Stimulated activated CD4-positive, alpha-beta T cell treated with anti-CD3 and anti-CD28 coated beads, TNF-alpha, amount 100 ng/mL, for 24 hours (primary cell): ENCODE data around the gene SEMA5A.

Experiments
- DNase-seq, 3 experiments: peaks; one replicate each; pipeline ENCODE4 v3.0.0-alpha.2; 2020; ENCODE audit warnings: low read depth in 3 of 3

The SEMA5A gene, protein sequence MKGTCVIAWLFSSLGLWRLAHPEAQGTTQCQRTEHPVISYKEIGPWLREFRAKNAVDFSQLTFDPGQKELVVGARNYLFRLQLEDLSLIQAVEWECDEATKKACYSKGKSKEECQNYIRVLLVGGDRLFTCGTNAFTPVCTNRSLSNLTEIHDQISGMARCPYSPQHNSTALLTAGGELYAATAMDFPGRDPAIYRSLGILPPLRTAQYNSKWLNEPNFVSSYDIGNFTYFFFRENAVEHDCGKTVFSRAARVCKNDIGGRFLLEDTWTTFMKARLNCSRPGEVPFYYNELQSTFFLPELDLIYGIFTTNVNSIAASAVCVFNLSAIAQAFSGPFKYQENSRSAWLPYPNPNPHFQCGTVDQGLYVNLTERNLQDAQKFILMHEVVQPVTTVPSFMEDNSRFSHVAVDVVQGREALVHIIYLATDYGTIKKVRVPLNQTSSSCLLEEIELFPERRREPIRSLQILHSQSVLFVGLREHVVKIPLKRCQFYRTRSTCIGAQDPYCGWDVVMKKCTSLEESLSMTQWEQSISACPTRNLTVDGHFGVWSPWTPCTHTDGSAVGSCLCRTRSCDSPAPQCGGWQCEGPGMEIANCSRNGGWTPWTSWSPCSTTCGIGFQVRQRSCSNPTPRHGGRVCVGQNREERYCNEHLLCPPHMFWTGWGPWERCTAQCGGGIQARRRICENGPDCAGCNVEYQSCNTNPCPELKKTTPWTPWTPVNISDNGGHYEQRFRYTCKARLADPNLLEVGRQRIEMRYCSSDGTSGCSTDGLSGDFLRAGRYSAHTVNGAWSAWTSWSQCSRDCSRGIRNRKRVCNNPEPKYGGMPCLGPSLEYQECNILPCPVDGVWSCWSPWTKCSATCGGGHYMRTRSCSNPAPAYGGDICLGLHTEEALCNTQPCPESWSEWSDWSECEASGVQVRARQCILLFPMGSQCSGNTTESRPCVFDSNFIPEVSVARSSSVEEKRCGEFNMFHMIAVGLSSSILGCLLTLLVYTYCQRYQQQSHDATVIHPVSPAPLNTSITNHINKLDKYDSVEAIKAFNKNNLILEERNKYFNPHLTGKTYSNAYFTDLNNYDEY

DNA sequence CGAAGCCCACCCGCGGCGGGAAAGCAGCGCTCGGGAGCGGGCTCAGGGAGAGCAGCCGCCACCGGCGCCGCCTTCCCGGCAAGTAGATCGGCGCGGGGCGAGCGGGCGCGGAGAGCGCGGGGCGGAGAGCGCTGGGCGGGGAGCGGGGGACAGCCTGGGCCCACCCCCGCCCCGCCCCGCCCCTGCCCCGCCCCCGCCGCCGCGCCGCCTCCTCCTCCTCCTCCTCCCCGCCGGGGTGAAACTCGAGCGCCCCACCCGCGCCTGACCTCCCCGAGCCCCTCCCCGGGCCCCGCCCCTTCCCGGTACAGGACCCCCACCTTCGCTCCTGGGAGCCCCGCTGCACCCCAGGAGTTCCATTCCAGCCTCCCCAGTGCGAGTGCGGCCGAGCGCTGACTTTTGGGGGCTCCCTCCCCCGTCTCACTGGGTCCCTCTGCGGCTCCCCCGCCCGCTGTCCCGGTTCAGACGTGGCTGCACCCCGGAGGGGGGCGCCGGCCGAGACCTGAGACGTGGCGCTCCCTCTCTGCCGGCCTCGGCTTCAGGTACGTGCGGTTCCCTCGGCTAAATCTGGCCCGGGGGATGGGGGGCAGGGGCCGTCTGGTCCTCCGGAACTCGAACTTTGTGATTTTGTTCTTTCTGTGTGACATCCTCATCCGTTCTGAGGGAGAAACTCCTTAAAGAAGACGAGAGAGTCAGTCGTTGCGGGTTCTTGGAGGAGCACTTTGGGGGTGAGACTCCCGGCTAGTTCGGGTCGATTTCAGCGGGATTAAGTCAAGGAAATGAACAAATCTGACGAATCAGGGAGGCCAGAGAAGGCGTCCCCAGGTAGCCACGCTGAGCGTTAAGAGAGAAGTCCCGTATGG, at the start of gene SEMA5A:
TSS of gene SEMA5A (minus strand) at position 84 of the 860 bp plus-strand sequence. CDS start 166,129 bp downstream, outside the sequence.
- DNase-seq = peak in 1 of 3 experiments; percentile 2

DNA sequence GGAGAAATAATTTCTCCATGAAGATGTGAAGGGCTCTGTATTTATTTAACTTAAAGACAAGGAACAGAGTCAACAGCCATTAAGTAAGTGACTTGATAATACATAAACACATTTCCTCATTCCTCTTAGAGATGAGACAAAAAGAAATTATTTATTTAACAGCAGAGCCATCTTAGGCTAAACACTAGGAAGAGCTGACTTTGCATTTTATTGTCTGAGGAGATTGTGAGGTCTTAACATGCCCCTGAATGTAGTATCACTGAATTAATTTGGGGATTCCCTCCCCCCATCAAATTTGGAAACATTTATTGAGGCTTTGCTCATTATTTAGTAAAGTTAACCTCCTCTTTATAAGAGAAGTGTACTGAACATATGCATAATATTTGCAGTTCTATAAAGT, 49.0 kb upstream of the SEMA5A start:
- no peak for DNase-seq

DNA sequence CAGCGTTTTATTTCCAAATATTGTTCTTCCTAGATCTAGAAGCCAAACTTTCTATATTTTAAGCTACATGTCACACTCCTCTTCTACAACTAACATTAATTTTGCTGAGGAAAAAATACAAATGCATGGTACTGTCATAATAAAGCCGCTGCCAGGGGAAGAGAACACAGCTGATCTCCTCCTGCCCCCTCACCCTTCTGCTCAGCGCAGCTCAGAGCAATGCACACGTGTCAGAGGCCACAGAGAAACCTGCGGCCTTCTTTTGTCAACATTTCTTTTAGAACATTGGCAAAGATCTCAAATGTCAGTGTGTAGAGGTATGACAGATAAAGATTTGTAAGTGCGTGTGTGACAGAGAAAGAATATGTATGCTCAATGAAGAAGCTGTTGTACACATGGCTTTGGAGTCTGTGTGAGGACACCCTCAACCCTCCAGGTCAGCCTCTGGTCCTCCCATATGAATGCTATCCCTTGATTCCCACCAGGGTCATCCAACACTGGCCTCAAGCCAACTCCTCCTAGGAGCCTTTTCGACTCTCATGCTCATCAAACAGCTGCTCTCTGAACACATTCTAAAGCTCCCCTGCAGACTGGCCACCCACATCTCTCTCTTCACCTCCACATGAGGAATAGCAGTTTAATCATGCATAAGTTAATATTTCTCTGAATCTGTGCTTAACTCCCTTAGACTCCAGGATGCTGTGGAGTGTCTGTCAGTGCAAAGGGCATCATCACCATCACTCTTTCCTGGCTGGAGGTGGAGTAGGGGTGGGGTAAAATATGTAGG, 43.4 kb upstream of the SEMA5A start:
- no peak for DNase-seq

DNA sequence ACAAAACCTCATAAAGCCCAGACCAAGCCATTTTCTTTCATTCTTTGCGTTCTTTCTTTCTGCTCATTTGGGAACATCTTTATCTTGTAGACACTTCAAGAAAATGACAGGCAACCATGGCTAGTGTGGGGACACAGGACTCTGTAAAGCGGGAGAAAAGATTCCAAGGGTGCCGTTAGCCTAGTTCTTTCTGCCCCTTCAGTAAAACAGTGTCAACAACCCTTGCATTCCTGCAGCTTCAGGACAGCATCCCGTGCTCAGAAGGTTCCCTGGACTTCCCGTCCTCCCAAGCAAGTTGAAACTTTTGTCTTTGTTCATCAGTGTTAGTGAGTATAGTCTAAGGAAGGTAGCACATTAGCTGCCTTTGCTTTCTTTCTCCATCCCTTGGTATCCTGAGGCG, 42.4 kb upstream of the SEMA5A start:
- no peak for DNase-seq

DNA sequence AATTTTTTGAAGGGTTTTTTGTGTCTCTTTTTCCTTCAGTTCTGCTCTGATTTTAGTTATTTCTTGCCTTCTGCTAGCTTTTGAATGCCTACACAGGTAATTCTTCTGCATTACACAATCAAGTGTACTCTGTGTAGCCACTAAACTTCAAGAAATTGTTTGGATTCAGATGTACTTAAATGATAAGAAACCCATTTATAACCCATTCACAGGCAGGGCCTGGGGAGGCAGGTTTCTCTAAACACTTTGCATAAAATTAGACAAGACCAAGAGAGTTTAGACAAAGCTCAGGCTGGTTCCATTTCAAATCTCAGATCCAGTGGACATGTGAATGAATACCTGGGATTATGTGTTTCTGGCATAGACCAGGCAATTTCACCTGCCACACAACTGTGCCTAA, 41.3 kb upstream of the SEMA5A start:
- no peak for DNase-seq

DNA sequence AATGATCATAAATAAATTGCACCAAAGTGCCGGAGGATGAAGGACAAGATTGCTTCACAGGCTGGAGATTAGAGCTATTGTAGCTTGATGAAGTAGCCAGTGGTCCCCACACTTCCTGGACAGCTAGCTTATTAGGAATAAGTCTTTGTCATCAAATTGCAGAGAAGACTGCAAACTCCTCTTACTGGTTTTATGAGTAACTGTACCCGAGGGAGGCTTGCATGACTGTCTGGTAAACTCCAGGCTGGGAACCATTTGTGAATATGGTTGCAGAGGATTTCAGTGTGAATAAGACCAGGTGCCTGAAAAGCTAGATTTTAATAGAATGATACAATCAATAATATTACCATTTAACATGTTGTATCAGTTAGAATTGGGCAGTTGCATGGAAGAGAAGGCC, 36.5 kb upstream of the SEMA5A start:
- no peak for DNase-seq

DNA sequence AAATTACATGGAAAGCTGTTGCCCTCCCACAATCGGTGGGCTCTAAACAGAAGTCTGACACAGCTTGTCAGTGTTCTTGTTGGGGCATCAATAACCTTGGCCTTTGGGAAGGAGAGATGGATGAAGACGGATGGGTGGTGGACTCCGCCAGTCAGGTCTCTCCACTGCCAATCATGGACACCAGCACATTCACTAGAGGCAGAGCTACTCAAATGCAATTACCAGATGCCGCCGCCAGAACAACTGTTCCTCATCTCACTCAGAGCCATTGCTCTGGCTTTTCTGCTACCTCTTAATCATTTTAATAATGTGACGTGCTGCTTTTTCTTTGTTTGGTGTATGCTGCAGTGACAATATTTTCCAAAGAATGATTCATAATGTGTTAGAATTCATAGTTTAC, 27.9 kb upstream of the SEMA5A start:
- no peak for DNase-seq

DNA sequence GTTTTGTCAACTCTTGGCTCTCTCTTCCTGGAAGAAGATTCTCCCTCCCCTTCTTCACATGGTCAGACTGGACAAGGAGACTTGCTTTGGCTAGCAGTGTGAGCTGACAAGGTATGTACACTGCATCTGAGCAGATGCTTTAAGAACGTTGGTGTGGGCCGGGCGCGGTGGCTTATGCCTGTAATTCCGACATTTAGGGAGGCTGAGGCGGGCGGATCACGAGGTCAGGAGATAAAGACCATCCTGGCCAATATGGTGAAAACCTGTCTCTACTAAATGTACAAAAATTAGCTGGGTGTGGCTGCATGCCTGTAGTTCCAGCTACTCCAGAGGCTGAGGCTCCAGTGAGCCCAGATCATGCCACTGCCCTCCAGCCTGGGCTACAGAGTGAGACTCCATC, 26.4 kb upstream of the SEMA5A start:
- no peak for DNase-seq

DNA sequence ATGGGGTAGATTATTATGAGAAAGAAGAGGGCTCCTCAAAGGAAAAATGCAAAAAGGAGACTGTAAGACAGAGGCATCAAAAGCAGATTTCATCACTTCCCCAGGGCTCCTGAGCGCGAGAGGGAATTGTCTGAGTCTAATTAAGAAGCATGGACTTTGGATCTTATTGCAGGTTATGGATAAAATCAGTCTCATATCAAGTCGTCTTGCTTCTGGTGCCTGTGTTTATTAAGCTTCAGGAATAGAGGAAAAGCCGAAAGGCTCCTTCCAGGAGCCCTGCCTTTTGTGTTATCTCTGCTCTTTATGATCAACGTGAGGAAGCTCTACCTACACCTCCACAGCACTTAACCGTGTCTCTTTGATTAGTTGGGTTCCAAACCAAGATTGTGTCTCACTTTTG, 25.0 kb upstream of the SEMA5A start:
- DNase-seq = no peak

DNA sequence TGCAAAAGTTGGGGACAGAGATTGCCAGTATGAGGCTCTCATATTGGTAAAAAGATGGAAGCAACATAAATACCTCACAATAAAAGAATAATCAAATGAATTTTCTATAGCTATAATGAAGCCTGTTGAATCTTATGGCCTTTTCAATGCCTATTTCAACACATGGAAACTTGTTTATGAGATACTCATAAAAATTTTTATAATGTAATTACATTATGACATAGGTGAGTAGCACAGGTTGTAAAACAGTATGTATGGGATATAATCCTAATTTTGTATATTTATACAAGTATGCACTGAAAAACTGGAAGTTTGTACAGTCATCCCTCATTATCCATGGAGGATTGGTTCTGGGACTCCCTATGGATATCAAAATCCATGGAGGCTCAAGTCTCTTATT, 21.2 kb upstream of the SEMA5A start:
- no peak for DNase-seq

DNA sequence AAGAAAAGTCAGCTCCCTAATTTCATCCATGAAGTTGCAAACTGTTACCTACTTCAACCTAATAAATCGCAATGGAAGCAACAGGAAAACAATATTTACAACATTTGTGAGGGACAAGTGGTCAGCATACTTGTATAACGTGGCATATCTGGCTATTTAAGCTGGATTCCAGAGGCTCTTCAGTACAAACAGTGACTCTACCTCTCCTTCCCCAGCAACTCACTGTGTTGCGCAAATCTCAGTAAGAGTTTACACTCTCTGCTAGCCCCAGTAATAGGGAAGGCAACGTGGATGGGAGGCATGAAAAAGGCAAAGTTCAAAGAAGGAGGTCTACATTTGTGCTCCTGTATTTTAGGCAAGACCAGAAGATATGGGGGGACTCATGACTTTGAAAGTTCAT, 18.9 kb upstream of the SEMA5A start:
- DNase-seq = no peak

DNA sequence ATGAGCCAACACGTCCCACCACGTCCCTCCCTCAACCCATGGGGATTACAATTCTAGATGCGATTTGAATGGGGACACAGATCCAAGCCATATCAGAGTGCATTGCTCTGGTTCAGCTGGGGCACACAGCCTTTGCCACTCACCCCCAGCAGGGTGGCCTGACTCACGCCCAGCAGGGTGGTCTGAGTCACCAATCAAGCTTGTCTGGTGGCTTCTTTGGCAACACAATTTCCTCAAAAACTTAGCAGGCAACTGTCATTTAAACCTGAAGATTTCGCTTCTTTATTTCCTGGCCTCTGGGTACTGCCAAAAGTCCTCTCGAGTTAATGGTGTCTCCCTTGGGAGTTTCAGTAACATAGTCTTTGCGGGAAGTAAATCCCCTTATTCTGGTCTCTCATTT, 16.3 kb upstream of the SEMA5A start:
- DNase-seq = no peak

DNA sequence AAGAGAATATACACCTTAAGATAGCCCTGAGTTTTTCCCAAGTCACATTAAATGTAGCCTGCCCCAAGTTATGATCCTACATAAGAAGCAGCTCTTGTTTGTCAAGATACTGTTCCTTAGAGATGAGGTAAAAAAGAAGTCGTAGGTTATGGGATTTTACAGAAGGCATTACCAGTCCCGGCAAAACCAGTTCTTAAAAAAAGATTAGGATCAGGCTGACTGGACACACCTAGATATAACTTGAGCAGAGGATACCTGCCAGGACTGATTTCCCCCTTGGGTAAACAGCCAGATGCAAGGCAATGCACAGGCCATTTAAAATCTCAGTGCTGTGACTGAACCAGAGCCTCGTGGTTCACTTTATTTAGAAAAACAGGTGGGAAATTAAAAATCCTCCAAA, 14.1 kb upstream of the SEMA5A start:
- DNase-seq = no peak

DNA sequence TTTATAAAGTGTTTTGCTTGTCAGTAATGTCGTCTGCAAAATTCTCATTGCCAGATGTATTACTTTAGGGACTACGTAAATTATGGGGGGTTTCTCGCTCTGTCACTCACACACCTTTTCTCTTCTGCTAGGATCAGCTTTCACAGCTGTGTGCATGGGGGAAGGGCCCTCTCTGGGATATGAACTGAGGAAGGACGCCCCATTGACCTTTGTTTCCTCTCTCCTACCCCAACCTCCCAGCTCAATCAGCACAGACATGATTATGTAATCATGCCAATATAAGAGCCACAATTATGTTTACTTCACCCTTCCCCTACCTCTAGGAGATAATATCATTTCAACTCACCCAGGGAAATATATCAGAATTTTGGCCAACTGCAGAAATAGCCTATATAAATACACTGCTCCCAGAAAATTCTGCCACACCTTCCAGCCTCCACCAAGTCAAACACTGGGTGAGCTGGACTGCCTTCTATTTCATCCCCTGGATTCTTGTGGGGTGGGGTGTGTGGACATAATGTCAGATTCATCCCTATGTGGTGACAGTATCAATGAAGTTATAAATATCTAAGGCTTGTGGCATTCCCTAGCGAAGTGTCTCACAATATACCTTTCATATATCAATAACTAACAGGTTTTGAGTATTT, 12.6 kb upstream of the SEMA5A start:
- DNase-seq = no peak

DNA sequence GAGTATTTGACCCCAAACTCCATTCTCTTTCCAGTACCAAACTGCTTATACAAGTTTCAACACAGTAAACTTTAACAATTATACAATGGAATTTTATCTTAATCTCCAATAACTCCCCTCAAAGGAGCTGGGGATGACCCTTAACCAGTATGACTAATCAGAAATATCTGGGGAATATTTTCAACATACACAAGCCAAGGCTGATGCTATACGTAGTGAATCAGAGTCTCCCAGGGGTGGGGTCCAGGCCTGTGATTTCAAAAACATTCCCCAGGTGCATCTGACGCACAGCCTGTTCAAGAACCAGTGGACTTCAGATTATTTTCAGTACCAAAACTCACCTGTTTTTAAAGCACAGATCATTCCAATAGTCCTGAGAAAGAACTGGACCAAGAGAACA, 11.8 kb upstream of the SEMA5A start:
- DNase-seq = no peak

DNA sequence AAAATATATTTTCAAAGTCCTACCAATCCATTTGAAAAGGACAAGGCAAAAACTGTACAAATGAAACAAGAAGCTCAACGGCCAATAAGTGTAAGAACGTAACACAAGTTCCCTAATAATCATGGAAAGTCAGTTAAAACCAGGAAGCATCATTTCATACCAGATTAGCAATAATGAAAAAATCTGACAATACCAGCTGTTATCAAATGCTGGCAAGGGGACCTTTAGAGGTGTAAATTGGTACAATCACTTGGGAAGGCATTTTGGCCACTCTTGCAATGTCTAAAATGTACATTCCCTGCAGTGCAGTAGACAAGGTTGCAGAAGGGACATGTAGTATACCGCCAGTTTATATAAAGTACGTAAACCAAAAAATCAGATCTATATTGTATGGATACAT, 10.1 kb upstream of the SEMA5A start:
- DNase-seq = no peak

DNA sequence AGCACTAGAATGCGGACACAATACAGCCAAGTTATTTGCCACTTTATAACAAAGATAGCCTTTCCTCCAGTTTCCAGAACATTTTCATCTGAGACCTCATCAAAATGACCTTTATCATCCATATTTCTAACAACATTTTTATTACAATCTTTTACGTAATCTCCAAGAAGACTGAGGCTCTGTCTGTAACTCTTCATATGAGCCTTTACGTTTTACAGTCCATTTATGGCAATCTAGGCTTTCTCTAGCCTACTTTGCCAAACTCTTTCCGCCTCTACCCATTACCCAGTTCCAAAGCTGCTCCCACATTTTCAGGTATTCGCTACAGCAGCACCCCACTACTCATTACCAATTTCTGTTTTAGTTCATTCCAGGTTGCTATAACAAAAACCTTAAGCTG, 8.2 kb upstream of the SEMA5A start:
- DNase-seq = no peak

DNA sequence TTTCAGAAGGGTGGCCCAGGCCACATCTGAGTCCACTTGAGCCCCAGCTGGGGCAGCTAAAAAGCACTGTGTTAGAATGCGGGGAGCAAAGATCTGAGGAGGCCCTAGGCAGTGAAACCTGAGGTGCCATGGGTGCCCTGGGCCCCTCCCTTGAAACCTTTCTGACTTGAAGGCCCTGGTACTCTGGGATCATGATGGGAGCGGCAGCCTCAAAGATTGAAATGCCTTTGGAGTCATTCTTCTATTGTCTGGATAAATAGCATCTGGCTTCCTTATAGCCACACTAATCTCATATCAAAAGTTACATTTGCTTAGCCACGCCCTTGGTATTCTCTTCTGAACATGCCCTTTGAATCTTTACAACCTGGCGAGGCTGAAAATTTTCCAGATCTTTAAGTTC, 7.7 kb upstream of the SEMA5A start:
- no peak for DNase-seq

DNA sequence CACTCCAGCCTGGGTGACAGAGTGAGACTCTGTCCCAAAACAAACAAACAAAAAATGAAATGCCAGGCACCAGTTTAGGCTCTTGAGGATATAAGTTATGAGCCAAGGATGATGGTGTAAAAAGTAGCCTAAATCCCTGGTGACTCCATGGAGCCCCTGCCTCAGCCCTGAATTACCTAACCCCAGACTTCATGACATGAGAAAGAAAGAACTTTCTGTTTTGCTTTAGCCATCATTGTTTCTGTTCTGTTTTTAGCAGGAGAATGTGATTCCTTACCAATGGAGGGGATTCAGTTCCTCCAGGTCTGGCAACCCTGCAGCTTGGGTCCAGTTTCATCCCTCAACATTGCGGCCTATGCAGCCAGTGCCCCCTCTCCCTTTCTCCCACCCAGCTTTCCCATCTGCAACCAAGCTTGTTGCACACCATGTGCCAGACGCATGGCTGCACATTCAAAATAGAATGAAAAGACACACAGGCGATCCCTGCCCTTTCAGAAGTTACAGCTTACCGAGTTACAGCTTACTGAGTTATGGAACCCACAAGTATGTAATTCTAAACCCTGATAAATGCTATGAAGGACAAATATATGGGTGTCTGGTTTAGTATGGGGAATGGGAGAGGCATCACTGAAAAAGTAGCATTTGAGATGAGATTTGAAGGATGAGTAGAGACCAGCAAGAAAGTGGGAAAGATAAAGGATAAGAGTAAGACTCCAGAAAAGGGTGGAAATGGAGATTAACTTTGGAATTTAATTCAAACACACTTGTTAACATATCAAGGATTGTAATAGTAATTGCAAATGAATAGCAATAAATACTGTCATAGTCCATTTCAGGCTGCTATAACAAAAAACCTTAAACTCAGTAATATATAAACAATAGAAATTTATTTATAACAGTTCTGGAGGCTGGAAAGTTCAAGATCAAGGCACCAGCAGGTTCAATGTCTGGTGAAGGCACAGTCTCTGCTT, 6.0 kb upstream of the SEMA5A start:
- DNase-seq = no peak
